Liver (tissue), 3 donors: ENCODE measurements around the gene ARHGAP23.

ENCODE experiments used
- EGR1 ChIP-seq, 2 donors: IDR thresholded peaks; 2 replicates each; pipeline ENCODE4 v1.6.1; 2016 to 2018; ENCODE audit warnings: antibody characterized with exemption in 2 of 2, low read depth in 2 of 2
- FOXA1 ChIP-seq: IDR thresholded peaks from 2 replicates; pipeline ENCODE4 v1.6.1; 2016; ENCODE audit warnings: antibody characterized with exemption
- GABPA ChIP-seq, 2 donors: IDR thresholded peaks in 1 of 2; conservative IDR thresholded peaks in 1 of 2; 2 replicates each; pipeline ENCODE4 v1.6.1; 2016; ENCODE audit warnings: antibody characterized with exemption in 2 of 2, mild to moderate bottlenecking in 1 of 2, moderate library complexity in 1 of 2
- HNF4A ChIP-seq, 2 donors: conservative IDR thresholded peaks; 2 replicates each; pipeline ENCODE4 v1.6.1; 2016; ENCODE audit warnings: antibody characterized with exemption in 2 of 2, mild to moderate bottlenecking in 2 of 2
- HNF4G ChIP-seq: IDR thresholded peaks from 2 replicates; pipeline ENCODE4 v1.6.1; 2016; ENCODE audit warnings: antibody characterized with exemption
- MAX ChIP-seq: IDR thresholded peaks from 2 replicates; pipeline ENCODE4 v1.6.1; 2016; ENCODE audit warnings: antibody characterized with exemption
- RAD21 ChIP-seq, 2 donors: IDR thresholded peaks; 2 replicates each; pipeline ENCODE4 v1.6.1; 2016; ENCODE audit warnings: antibody characterized with exemption in 2 of 2, mild to moderate bottlenecking in 2 of 2
- REST ChIP-seq: IDR thresholded peaks from 2 replicates; pipeline ENCODE4 v1.6.1; 2016; ENCODE audit warnings: antibody characterized with exemption, mild to moderate bottlenecking
- RXRA ChIP-seq, 2 donors: IDR thresholded peaks; 2 replicates each; pipeline ENCODE4 v1.6.1; 2017 to 2018; ENCODE audit warnings: antibody characterized with exemption in 2 of 2, mild to moderate bottlenecking in 1 of 2
- SP1 ChIP-seq: IDR thresholded peaks from 2 replicates; pipeline ENCODE4 v1.6.1; 2018; ENCODE audit warnings: antibody characterized with exemption, mild to moderate bottlenecking
- TAF1 ChIP-seq: conservative IDR thresholded peaks from 2 replicates; pipeline ENCODE4 v1.6.1; 2016; ENCODE audit warnings: antibody characterized with exemption, mild to moderate bottlenecking
- YY1 ChIP-seq: IDR thresholded peaks from 2 replicates; pipeline ENCODE4 v1.6.1; 2016; ENCODE audit warnings: antibody characterized with exemption, mild to moderate bottlenecking
- ZBTB33 ChIP-seq: IDR thresholded peaks from 2 replicates; pipeline ENCODE4 v1.6.1; 2016; ENCODE audit warnings: antibody characterized with exemption
- TF ChIP-seq, protein P1 (sequence below): fragments of 150-350 bp; IDR thresholded peaks from 2 replicates; pipeline ENCODE4 v1.5.1; 2017; ENCODE audit warnings: improper control_type of control experiment, low read depth, low read length; ENCODE audit not compliant: missing input control
- donor health status: healthy.
- donor health status: healthy.

DNA sequence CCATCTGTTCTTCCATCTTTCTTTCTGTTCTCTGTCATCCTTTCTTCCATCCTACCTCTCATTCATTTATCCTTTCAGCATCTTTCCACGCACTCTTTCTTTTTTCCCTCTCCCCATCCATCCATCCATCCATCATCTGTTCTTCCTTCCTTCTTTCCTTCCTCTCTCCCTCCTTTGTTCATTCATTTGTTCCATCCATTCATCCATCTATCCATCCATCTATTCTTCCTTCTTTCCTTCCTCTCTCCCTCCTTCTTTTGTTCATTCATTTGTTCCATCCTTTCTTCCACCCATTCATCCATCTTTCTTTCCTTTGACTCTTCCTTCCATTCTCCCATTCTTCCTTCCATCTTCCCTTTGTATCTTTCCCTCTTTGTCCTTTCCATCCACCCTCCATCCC lies 39.2 kb downstream of the ARHGAP23 start:
- TF ChIP-seq, protein P1, sequence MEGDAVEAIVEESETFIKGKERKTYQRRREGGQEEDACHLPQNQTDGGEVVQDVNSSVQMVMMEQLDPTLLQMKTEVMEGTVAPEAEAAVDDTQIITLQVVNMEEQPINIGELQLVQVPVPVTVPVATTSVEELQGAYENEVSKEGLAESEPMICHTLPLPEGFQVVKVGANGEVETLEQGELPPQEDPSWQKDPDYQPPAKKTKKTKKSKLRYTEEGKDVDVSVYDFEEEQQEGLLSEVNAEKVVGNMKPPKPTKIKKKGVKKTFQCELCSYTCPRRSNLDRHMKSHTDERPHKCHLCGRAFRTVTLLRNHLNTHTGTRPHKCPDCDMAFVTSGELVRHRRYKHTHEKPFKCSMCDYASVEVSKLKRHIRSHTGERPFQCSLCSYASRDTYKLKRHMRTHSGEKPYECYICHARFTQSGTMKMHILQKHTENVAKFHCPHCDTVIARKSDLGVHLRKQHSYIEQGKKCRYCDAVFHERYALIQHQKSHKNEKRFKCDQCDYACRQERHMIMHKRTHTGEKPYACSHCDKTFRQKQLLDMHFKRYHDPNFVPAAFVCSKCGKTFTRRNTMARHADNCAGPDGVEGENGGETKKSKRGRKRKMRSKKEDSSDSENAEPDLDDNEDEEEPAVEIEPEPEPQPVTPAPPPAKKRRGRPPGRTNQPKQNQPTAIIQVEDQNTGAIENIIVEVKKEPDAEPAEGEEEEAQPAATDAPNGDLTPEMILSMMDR: no peak
- no peak for TF ChIP-seq MAX
- no peak for TF ChIP-seq FOXA1
- no peak for TF ChIP-seq EGR1 (IDR thresholded peaks at IDR 0.05; ENCODE audit: low read depth in 2 of 2)
- no peak for TF ChIP-seq RAD21 (IDR thresholded peaks at IDR 0.05)
- no peak for TF ChIP-seq ZBTB33
- TF ChIP-seq YY1: no peak
- TF ChIP-seq GABPA (IDR thresholded peaks at IDR 0.05 in 1 of 2, conservative IDR thresholded peaks at IDR 0.05 in 1 of 2): no peak
- no peak for TF ChIP-seq SP1
- no peak for TF ChIP-seq REST
- TF ChIP-seq TAF1: no peak
- no peak for TF ChIP-seq HNF4A (conservative IDR thresholded peaks at IDR 0.05)
- TF ChIP-seq HNF4G: no peak
- TF ChIP-seq RXRA (IDR thresholded peaks at IDR 0.05): no peak
